HCT116 (cell line): Measurements from ENCODE around the gene KRT1. TPM values are rescaled to one million over a fixed set of nuclear protein-coding genes. Genes with fewer than 3 reads are reported as not detected.
"Not testable (repeated sequence)": the region's sequence is repeated elsewhere in the genome, so short reads cannot be mapped to it uniquely, and the experiment has no call there.

Experiments used
- ATAC-seq: fragments of 200-7000 bp; cut with Tn5 transposase; 2 replicates; pipeline ENCODE4 v1.9.1; 2020; ENCODE audit warnings: mild to moderate bottlenecking, moderate library complexity
- BruUV-seq: library from RNA; stranded (reverse); fragments of 400-500 nt; replicated peaks from 2 replicates; lab custom pipeline; 2021; lab: Mats Ljungman, UMichigan
- CTCF ChIA-PET: fragments of 300-600 bp; sonication (Branson Sonifier 250); formaldehyde crosslinking; loops from one replicate; lab custom pipeline; 2021; ENCODE audit warnings: antibody characterized with exemption; lab: Charles Lee
- POLR2A ChIA-PET: fragments of 300-600, 350-600 bp; sonication (Branson Sonifier 250); formaldehyde crosslinking; loops from one replicate; lab custom pipeline; 2021; ENCODE audit warnings: antibody characterized with exemption; lab: Charles Lee
- RAD21 ChIA-PET, 2 experiments: fragments of 300-600 bp; sonication (Branson Sonifier 250); formaldehyde crosslinking; loops; one replicate each; lab custom pipeline; 2023; ENCODE audit warnings: low total read pairs in 2 of 2; ENCODE audit not compliant: uncharacterized antibody in 2 of 2, unreplicated experiment in 2 of 2, low non-redundant PET in 1 of 2; lab: Charles Lee
- DNase-seq: peaks from one replicate; pipeline ENCODE4 v3.0.0-alpha.2; 2010; ENCODE audit warnings: low read depth, low spot score
- H2AFZ ChIP-seq: fragments of 200-600 bp; shearing (Covaris generic), sonication (generic); 2 replicates; pipeline ENCODE4 v1.6.1; 2017; ENCODE audit warnings: low read depth, mixed run types, mixed read lengths, antibody characterized with exemption, low read length; ENCODE audit not compliant: poor library complexity, severe bottlenecking
- H3K27ac ChIP-seq: 2 replicates; pipeline ENCODE4 v1.5.1; 2012; ENCODE audit warnings: low read depth, low read length
- H3K27me3 ChIP-seq: fragments of 200-600 bp; sonication (generic); 2 replicates; pipeline ENCODE4 v1.6.1; 2016; ENCODE audit warnings: mixed run types, low read length, mixed read lengths; ENCODE audit not compliant: insufficient read depth
- H3K36me3 ChIP-seq, 2 experiments: fragments of 200-500 bp in 1 of 2; fragments of 200-600 bp in 1 of 2; sonication (Bioruptor generic) in 1 of 2; sonication (generic) in 1 of 2; 2 replicates each; pipeline versions ENCODE4 v1.5.1 to v1.6.1; 2014 to 2016; ENCODE audit warnings: low read length in 2 of 2, inconsistent platforms in 1 of 2, mixed read lengths in 1 of 2, mixed run types in 1 of 2; ENCODE audit not compliant: insufficient read depth in 2 of 2, control insufficient read depth in 1 of 2
- H3K4me1 ChIP-seq, 2 experiments: fragments of 200-600 bp in 1 of 2; sonication (generic) in 1 of 2; 2 replicates each; pipeline versions ENCODE4 v1.5.1 to v1.6.1; 2012 to 2017; ENCODE audit warnings: low read length in 2 of 2, inconsistent platforms in 1 of 2, mild to moderate bottlenecking in 1 of 2, mixed read lengths in 1 of 2, mixed run types in 1 of 2, moderate library complexity in 1 of 2; ENCODE audit not compliant: insufficient read depth in 2 of 2, control insufficient read depth in 1 of 2
- H3K4me2 ChIP-seq: fragments of 200-600 bp; sonication (generic); 2 replicates; pipeline ENCODE4 v1.6.1; 2017; ENCODE audit warnings: mixed run types, low read length, mixed read lengths
- H3K4me3 ChIP-seq, 2 experiments: fragments of 200-600 bp in 1 of 2; sonication (generic) in 1 of 2; replicated peaks in 1 of 2; 2 replicates each; pipeline ENCODE4 v1.5.1; 2011 to 2016; ENCODE audit warnings: low read length in 2 of 2, control low read depth in 1 of 2, low read depth in 1 of 2, mild to moderate bottlenecking in 1 of 2, mixed read lengths in 1 of 2, mixed run types in 1 of 2
- H3K79me2 ChIP-seq: fragments of 200-600 bp; sonication (generic); 2 replicates; pipeline ENCODE4 v1.6.1; 2017; ENCODE audit warnings: mild to moderate bottlenecking, mixed run types, low read length, moderate library complexity, mixed read lengths; ENCODE audit not compliant: insufficient read depth
- H3K9ac ChIP-seq: fragments of 200-600 bp; sonication (generic); 2 replicates; pipeline ENCODE4 v1.6.1; 2016; ENCODE audit warnings: low read length, mixed read lengths
- H3K9me2 ChIP-seq: fragments of 200-600 bp; sonication (generic), shearing (Covaris generic); 2 replicates; pipeline ENCODE4 v1.6.1; 2017; ENCODE audit warnings: mixed run types, mild to moderate bottlenecking, moderate library complexity; ENCODE audit not compliant: insufficient read depth
- H3K9me3 ChIP-seq, 2 experiments: fragments of 200-500 bp in 1 of 2; fragments of 200-600 bp in 1 of 2; sonication (Bioruptor generic) in 1 of 2; sonication (generic) in 1 of 2; 2 replicates each; pipeline ENCODE4 v1.6.1; 2014 to 2017; ENCODE audit warnings: low read length in 2 of 2, mixed read lengths in 2 of 2, inconsistent platforms in 1 of 2, low read depth in 1 of 2, mild to moderate bottlenecking in 1 of 2, mixed run types in 1 of 2, moderate library complexity in 1 of 2; ENCODE audit not compliant: control insufficient read depth in 1 of 2, insufficient read depth in 1 of 2
- H4K20me1 ChIP-seq: fragments of 200-600 bp; sonication (generic), shearing (Covaris generic); 2 replicates; pipeline ENCODE4 v1.6.1; 2017; ENCODE audit warnings: mixed run types, mild to moderate bottlenecking, moderate library complexity; ENCODE audit not compliant: insufficient read depth
- EGR1 ChIP-seq: IDR thresholded peaks from 2 replicates; pipeline ENCODE4 v1.6.1; 2012; ENCODE audit warnings: low read depth
- ELF1 ChIP-seq: IDR thresholded peaks from 2 replicates; pipeline ENCODE4 v1.6.1; 2012; ENCODE audit warnings: low read depth, borderline replicate concordance
- JUND ChIP-seq: IDR thresholded peaks from 2 replicates; pipeline ENCODE4 v1.6.1; 2012
- POLR2AphosphoS5 ChIP-seq: IDR thresholded peaks from 2 replicates; pipeline ENCODE4 v1.6.1; 2011; ENCODE audit warnings: mild to moderate bottlenecking, low read depth, low read length, moderate library complexity
- SIN3A ChIP-seq: IDR thresholded peaks from 2 replicates; pipeline ENCODE4 v1.6.1; 2012; ENCODE audit warnings: low read depth
- SRF ChIP-seq: IDR thresholded peaks from 2 replicates; pipeline ENCODE4 v1.6.1; 2012; ENCODE audit warnings: low read depth
- YY1 ChIP-seq: IDR thresholded peaks from 2 replicates; pipeline ENCODE4 v1.6.1; 2011; ENCODE audit warnings: low read length, low read depth, moderate library complexity, mild to moderate bottlenecking; ENCODE audit not compliant: insufficient replicate concordance; ENCODE audit errors: extremely low read depth
- intact Hi-C: fragments of 100-400 bp; cut with micrococcal nuclease; formaldehyde crosslinking; loops from 2 replicates; pipeline ENCODE4 v1.10.0; 2022
- total RNA-seq: library from RNA; stranded (reverse); gene quantifications from one replicate; pipeline ENCODE4 v1.2.1, GENCODE V29; 2021; ENCODE audit not compliant: unreplicated experiment
- TF ChIP-seq, protein P1 (sequence below): IDR thresholded peaks from 2 replicates; pipeline ENCODE4 v1.6.1; 2012; ENCODE audit warnings: low read depth

Gene KRT1
- total RNA-seq, 1 experiment from 2014 or later, result 0.20 TPM

DNA sequence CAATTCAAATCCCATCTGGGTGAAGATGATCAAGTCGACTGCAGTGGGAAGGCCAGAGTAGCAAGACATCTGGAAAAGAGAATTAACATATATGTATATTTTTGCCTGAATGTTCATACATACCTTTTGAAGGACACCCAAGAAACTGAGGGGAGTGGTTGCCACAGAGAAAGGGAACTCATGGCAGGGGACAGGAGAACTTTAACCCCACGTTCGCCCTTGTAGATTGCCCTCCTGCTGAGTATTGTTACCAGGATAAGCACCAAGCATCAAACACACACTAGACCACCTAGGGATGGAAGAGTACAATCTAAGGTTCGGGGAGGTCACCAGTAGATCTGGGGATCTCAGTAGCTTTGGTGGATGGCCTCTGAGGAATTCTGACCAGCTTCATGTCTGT lies 9.7 kb downstream of the KRT1 start:
- Histone ChIP-seq H4K20me1 (no peaks in the 10 kb centered on the region), H3K79me2 (no peaks in the 10 kb centered on the region), H3K4me2 (no peak overlapping the region), H2AFZ (no peak overlapping the region), H3K9me3 (no peaks in the 10 kb centered on the region), H3K36me3 (no peaks in the 10 kb centered on the region), H3K4me1 (peaks cover 0 to 23% of the 10 kb centered on the region in 2 experiments; a peak in 2 of 4 replicates), H3K9ac (no peak overlapping the region), H3K27ac (no peak overlapping the region), H3K9me2 (no peaks in the 10 kb centered on the region), H3K27me3 (peaks cover 9% of the 10 kb centered on the region; the same call in 1 of the 2 replicates), H3K4me3 (no peak overlapping the region)
- ChIA-PET POLR2A (no interaction called here), CTCF (no interaction called here), RAD21 (no interaction called here)
- BruUV-seq, result no TSS peak
- TF ChIP-seq ELF1, result no peak
- DNase-seq, result no peak
- intact Hi-C loops, result no loop called here
- no peak for ATAC-seq

DNA sequence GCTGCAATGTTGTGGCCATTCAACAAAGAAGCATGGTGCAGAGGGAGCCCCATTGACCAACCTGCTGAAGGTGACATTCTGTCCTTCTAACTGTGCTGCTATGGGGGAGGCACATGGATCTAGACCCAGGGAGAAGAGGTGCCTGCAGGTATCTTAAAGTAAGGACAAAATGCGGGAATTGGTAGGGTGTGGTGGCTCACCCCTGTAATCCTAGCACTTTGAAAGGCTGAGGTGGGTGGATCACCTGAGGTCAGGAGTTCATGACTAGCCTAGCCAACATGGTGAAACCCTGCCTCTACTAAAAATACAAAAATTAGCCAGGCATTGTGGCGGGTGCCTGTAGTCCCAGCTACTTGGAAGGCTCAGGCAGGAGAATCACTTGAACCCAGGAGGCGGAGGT lies 10.3 kb downstream of the KRT1 start:
- POLR2A ChIA-PET, CTCF ChIA-PET, H3K4me3 ChIP-seq, H2AFZ ChIP-seq, RAD21 ChIA-PET, BruUV-seq, DNase-seq, H3K79me2 ChIP-seq, H3K36me3 ChIP-seq, H3K27ac ChIP-seq, H3K4me2 ChIP-seq, intact Hi-C loops, H3K9ac ChIP-seq, H3K9me3 ChIP-seq, H4K20me1 ChIP-seq, H3K9me2 ChIP-seq, H3K27me3 ChIP-seq, ATAC-seq: not testable (repeated sequence)
- peaks cover 0 to 23% of the 10 kb centered on the region in 2 experiments; a peak in 2 of 4 replicates for H3K4me1 ChIP-seq

DNA sequence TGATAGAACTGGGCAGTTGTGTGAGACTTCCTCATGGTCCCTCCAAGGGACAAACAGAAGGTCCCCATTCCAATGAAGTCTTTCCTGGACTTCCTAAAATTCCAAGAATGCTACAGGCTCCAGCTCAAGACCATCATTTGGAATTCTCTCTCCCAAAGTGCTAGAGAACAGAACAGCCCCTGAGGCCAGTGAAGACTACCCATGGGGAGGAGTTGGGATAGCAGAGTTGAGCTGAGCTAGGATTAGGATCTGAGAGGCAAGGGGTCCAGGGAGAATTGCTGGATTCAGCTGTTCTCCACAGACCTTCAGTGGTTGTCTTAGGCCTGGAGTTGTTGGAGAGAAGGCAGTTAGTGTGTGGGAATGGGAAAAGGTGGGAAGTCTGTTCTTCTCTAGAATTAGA lies 10.8 kb downstream of the KRT1 start:
- H3K4me1 ChIP-seq, result peaks cover 0 to 23% of the 10 kb centered on the region in 2 experiments; a peak in 2 of 4 replicates
- H3K36me3 ChIP-seq, result no peaks in the 10 kb centered on the region
- no peak overlapping the region for H3K27ac ChIP-seq
- no peaks in the 10 kb centered on the region for H3K9me3 ChIP-seq
- RAD21 ChIA-PET, result no interaction called here
- ATAC-seq, result no peak
- H3K9me2 ChIP-seq, result no peaks in the 10 kb centered on the region
- H3K4me2 ChIP-seq, result no peak overlapping the region
- H3K27me3 ChIP-seq, result peaks cover 8% of the 10 kb centered on the region; the same call in 1 of the 2 replicates
- BruUV-seq, result no TSS peak
- intact Hi-C loops, result no loop called here
- DNase-seq, result no peak
- no peak overlapping the region for H3K4me3 ChIP-seq
- CTCF ChIA-PET, result no interaction called here
- no peaks in the 10 kb centered on the region for H3K79me2 ChIP-seq
- no peaks in the 10 kb centered on the region for H4K20me1 ChIP-seq
- POLR2A ChIA-PET, result no interaction called here
- no peak overlapping the region for H3K9ac ChIP-seq
- H2AFZ ChIP-seq, result no peak overlapping the region
- TF ChIP-seq JUND (no peak), EGR1 (no peak), YY1 (no peak), POLR2AphosphoS5 (no peak), SRF (no peak), SIN3A (no peak)
- TF ChIP-seq, protein P1, sequence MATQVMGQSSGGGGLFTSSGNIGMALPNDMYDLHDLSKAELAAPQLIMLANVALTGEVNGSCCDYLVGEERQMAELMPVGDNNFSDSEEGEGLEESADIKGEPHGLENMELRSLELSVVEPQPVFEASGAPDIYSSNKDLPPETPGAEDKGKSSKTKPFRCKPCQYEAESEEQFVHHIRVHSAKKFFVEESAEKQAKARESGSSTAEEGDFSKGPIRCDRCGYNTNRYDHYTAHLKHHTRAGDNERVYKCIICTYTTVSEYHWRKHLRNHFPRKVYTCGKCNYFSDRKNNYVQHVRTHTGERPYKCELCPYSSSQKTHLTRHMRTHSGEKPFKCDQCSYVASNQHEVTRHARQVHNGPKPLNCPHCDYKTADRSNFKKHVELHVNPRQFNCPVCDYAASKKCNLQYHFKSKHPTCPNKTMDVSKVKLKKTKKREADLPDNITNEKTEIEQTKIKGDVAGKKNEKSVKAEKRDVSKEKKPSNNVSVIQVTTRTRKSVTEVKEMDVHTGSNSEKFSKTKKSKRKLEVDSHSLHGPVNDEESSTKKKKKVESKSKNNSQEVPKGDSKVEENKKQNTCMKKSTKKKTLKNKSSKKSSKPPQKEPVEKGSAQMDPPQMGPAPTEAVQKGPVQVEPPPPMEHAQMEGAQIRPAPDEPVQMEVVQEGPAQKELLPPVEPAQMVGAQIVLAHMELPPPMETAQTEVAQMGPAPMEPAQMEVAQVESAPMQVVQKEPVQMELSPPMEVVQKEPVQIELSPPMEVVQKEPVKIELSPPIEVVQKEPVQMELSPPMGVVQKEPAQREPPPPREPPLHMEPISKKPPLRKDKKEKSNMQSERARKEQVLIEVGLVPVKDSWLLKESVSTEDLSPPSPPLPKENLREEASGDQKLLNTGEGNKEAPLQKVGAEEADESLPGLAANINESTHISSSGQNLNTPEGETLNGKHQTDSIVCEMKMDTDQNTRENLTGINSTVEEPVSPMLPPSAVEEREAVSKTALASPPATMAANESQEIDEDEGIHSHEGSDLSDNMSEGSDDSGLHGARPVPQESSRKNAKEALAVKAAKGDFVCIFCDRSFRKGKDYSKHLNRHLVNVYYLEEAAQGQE, result no peak
